ENCODE data around the gene SCN5A. TPM values are rescaled to one million over a fixed set of nuclear protein-coding genes. Genes with fewer than 3 reads are reported as not detected.
A peak's percentile ranks its signal among the peaks of the same experiment; 100 is the strongest.

SCN5A gene
- total RNA-seq, 1 donor from 2014 or later: 239 TPM

DNA sequence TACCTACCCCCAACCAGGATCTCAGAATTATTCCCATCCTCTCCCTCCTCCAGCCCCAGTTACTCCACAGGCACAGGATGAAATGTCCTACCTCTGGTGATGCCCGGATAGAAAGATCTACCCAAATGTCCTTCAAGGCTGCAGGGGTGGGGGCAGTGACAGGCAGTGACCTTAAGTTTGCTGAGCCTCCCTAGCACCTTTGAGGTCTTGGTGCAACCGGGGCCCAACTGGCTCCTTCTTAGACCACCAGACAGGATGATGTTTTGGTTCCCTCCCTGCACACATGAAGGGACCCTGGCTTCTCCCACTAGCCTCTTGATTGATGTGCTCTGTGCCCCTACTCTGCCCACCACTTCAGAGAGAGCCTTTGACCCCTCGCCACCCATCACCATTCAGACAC lies 117.0 kb downstream of the SCN5A start:
- Histone ChIP-seq H3K4me3 (no peak overlapping the region), H3K36me3 (peaks cover 20% of the 10 kb centered on the region), H3K27ac (replicated peaks) (peak overlapping the region; percentile 84), H3K27me3 (ENCODE audit: low read depth) (no peaks in the 10 kb centered on the region), H3K4me1 (peaks cover 72% of the 10 kb centered on the region), H3K9me3 (replicated peaks) (peaks cover 10% of the 10 kb centered on the region)
- intact Hi-C loops (cut with micrococcal nuclease): no loop called here
- DNase-seq: no peak
- TF ChIP-seq, protein P1, sequence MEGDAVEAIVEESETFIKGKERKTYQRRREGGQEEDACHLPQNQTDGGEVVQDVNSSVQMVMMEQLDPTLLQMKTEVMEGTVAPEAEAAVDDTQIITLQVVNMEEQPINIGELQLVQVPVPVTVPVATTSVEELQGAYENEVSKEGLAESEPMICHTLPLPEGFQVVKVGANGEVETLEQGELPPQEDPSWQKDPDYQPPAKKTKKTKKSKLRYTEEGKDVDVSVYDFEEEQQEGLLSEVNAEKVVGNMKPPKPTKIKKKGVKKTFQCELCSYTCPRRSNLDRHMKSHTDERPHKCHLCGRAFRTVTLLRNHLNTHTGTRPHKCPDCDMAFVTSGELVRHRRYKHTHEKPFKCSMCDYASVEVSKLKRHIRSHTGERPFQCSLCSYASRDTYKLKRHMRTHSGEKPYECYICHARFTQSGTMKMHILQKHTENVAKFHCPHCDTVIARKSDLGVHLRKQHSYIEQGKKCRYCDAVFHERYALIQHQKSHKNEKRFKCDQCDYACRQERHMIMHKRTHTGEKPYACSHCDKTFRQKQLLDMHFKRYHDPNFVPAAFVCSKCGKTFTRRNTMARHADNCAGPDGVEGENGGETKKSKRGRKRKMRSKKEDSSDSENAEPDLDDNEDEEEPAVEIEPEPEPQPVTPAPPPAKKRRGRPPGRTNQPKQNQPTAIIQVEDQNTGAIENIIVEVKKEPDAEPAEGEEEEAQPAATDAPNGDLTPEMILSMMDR (IDR thresholded peaks at IDR 0.05; ENCODE audit: borderline replicate concordance): no peak

DNA sequence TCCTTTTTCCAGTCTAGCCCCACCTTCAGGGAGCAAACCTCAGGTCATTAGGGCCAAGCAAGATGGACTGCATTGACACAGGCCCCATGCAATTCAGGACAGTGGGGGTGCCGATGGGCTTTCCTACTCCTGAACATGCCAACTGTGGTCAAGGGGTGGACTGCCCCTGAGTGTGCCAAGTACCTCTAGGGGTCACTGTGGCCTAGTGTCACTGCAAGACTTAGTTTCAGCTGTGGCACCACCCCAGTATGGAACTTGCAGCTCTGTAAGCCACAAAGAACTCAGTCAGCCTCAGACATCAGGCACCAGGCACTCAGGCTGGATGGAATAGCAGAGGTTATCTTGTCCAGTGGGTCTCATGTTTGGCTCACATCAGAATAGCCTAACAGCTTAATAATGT lies 121.0 kb downstream of the SCN5A start:
- Histone ChIP-seq H3K4me1 (peaks cover 46% of the 10 kb centered on the region), H3K4me3 (no peak overlapping the region), H3K27me3 (ENCODE audit: low read depth) (no peaks in the 10 kb centered on the region), H3K36me3 (peaks cover 46% of the 10 kb centered on the region), H3K27ac (replicated peaks) (peak overlapping the region; percentile 50), H3K9me3 (replicated peaks) (no peaks in the 10 kb centered on the region)
- no peak for DNase-seq
- intact Hi-C loops (cut with micrococcal nuclease): loop anchor here (5.0 to 10.0 kb wide), 2 partner anchors 124 to 316 kb away; no protein-coding TSS in a partner anchor
- TF ChIP-seq, protein P1 (IDR thresholded peaks at IDR 0.05; ENCODE audit: borderline replicate concordance): peak; percentile 21

DNA sequence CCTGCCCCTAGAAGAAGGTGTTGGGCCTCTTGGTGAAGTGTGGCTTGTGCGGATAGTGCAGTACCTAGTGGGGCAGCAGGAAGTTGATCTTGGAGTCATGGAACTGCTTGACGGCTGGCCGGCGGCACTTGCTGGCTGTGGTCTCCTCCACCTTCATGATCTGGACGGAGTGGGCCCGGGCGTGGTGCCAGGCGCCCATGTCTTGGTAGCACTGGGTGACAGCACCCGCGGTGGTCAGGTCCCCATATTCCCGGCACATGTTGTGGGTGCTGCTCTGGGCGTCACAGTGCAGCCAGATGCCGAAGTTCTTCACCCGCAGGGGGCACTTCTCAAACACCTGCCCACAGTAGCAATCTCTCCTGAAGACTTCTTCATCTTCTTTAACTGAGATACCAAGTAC lies 122.7 kb downstream of the SCN5A start:
- no peak for DNase-seq
- Histone ChIP-seq H3K4me3 (no peak overlapping the region), H3K9me3 (replicated peaks) (no peaks in the 10 kb centered on the region), H3K36me3 (peaks cover 58% of the 10 kb centered on the region), H3K27ac (replicated peaks) (no peak overlapping the region), H3K27me3 (ENCODE audit: low read depth) (no peaks in the 10 kb centered on the region), H3K4me1 (peaks cover 48% of the 10 kb centered on the region)
- intact Hi-C loops (cut with micrococcal nuclease): loop anchor here (5.0 to 10.0 kb wide), 2 partner anchors 126 to 318 kb away; no protein-coding TSS in a partner anchor
- TF ChIP-seq, protein P1 (IDR thresholded peaks at IDR 0.05; ENCODE audit: borderline replicate concordance): no peak

DNA sequence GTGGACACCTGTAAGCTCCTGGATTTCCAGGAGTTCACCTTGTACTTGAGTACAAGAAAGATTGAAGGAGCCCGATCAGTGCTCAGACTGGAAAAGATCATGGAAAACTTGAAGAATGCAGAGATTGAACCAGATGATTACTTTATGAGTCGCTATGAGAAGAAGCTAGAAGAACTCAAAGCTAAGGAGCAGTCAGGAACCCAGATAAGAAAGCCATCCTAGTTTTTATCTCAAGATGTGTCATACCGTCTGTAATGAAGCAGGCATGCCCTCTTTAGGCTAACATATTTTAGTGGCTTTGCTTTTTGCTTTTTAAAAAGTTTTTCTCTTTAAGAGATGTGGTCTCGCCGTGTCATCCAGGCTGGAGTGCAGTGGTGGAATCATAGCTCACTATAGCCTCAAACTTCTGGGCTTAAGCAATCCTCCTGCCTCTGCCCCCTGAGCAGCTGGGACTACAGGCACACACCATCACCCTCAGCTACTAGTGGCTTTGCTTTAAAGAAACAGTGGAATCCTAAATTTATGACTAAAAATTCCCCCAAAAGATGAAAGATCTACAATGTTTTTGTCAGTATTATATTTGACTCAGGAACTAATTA lies 125.2 kb downstream of the SCN5A start:
- intact Hi-C loops (cut with micrococcal nuclease): loop anchor here (10.0 kb wide), 1 partner anchor 321 kb away; no protein-coding TSS in a partner anchor
- Histone ChIP-seq H3K27me3 (ENCODE audit: low read depth) (no peaks in the 10 kb centered on the region), H3K9me3 (replicated peaks) (no peaks in the 10 kb centered on the region), H3K27ac (replicated peaks) (no peak overlapping the region), H3K36me3 (peaks cover 58% of the 10 kb centered on the region), H3K4me1 (peaks cover 51% of the 10 kb centered on the region), H3K4me3 (no peak overlapping the region)
- TF ChIP-seq, protein P1 (IDR thresholded peaks at IDR 0.05; ENCODE audit: borderline replicate concordance): no peak
- no peak for DNase-seq

DNA sequence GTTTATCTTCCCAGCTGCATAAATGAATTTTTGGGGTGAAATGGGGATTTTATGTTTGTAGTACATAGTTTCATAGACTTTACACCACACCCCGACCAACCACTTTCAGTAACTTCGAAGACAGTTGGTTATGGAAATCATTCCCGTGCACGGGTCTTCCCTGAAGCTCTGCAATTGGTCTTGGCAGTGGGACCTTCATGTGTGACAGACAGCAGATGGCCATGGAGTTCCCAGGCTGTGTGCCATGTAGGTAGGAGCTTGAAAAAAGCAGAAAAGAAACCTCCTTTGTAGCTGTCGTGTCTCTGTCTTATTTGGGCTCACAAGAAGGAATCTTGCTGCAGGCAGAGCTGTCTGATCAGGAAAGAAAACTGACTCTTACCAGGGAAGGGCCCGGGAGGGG lies 127.5 kb downstream of the SCN5A start:
- Histone ChIP-seq H3K9me3 (replicated peaks) (peaks cover 3% of the 10 kb centered on the region), H3K36me3 (peaks cover 53% of the 10 kb centered on the region), H3K4me1 (peaks cover 44% of the 10 kb centered on the region), H3K4me3 (no peak overlapping the region), H3K27me3 (ENCODE audit: low read depth) (no peaks in the 10 kb centered on the region), H3K27ac (replicated peaks) (peak overlapping the region; percentile 78)
- TF ChIP-seq, protein P1 (IDR thresholded peaks at IDR 0.05; ENCODE audit: borderline replicate concordance): no peak
- intact Hi-C loops (cut with micrococcal nuclease): loop anchor here (10.0 kb wide), 1 partner anchor 323 kb away; no protein-coding TSS in a partner anchor
- DNase-seq: no peak

Measured in left ventricle myocardium inferior (tissue), 1 donor.